KMS-11 (cell line): ENCODE data around the gene KHK.

Experiments used
- H2AFZ ChIP-seq: fragments of 200-600 bp; sonication (generic); 2 replicates; pipeline ENCODE4 v1.6.1; 2016; ENCODE audit warnings: antibody characterized with exemption, mixed run types, low read depth
- H3K27ac ChIP-seq: fragments of 200-600 bp; sonication (generic); 2 replicates; pipeline ENCODE4 v1.6.1; 2016; ENCODE audit warnings: mild to moderate bottlenecking, mixed run types
- H3K27me3 ChIP-seq: fragments of 200-600 bp; sonication (generic); 2 replicates; pipeline ENCODE4 v1.6.1; 2017; ENCODE audit warnings: mild to moderate bottlenecking, low read depth, mixed run types, moderate library complexity; ENCODE audit not compliant: insufficient read depth
- H3K36me3 ChIP-seq: fragments of 200-600 bp; sonication (generic); 2 replicates; pipeline ENCODE4 v1.6.1; 2017; ENCODE audit warnings: mild to moderate bottlenecking, mixed run types; ENCODE audit not compliant: insufficient read depth
- H3K4me1 ChIP-seq: fragments of 200-600 bp; sonication (generic); 2 replicates; pipeline ENCODE4 v1.6.1; 2016; ENCODE audit warnings: mild to moderate bottlenecking, low read depth, mixed run types; ENCODE audit not compliant: poor library complexity, severe bottlenecking
- H3K4me2 ChIP-seq: fragments of 200-600 bp; sonication (generic); 2 replicates; pipeline ENCODE4 v1.7.0; 2016; ENCODE audit warnings: mild to moderate bottlenecking, mixed run types
- H3K4me3 ChIP-seq: fragments of 200-600 bp; sonication (generic); IDR thresholded peaks from 2 replicates; pipeline ENCODE4 v1.6.1; 2017; ENCODE audit warnings: low read depth, low read length, mixed read lengths; ENCODE audit not compliant: insufficient read depth
- H3K79me2 ChIP-seq: fragments of 200-600 bp; sonication (generic); 2 replicates; pipeline ENCODE4 v1.6.1; 2016; ENCODE audit warnings: low read depth, mixed run types; ENCODE audit not compliant: insufficient read depth
- H3K9ac ChIP-seq: fragments of 200-600 bp; sonication (generic); 2 replicates; pipeline ENCODE4 v1.6.1; 2016; ENCODE audit warnings: mild to moderate bottlenecking, mixed run types
- H4K20me1 ChIP-seq: fragments of 200-600 bp; sonication (generic); 2 replicates; pipeline ENCODE4 v1.6.1; 2016; ENCODE audit warnings: mild to moderate bottlenecking, mixed run types; ENCODE audit not compliant: insufficient read depth
- TF ChIP-seq, protein P1 (sequence below): fragments of 200-600 bp; sonication (generic); conservative IDR thresholded peaks from 2 replicates; pipeline ENCODE4 v1.6.1; 2017; ENCODE audit warnings: low read depth, mild to moderate bottlenecking, antibody characterized with exemption, low read length, moderate library complexity, mixed read lengths

KHK gene

DNA sequence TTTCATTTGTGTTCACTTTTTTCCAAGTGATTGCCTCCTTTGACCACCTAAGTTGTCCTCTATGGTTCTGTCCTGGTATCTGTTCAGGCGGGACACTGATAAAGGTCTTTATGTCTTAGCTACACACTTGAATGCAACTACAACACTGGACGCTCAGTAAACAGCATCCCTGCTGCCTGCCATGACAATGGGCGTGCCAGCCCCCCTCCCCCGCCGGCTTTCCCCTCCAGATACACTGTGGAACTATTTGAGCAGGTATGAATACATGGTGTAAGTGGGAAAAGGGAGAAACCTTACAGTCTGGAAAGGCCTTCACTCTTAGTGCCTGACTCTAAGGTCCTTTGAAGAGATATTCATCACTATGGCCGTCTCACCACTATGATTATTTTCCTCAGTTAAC is 29.4 kb upstream of the KHK start:
- Histone ChIP-seq H4K20me1 (no peaks in the 10 kb centered on the region), H3K9ac (no peak overlapping the region), H3K4me2 (no peak overlapping the region), H3K4me1 (peaks cover 6% of the 10 kb centered on the region), H3K27ac (no peak overlapping the region), H3K27me3 (no peaks in the 10 kb centered on the region), H3K36me3 (no peaks in the 10 kb centered on the region), H3K4me3 (no peak overlapping the region), H3K79me2 (no peaks in the 10 kb centered on the region), H2AFZ (no peak overlapping the region)
- TF ChIP-seq, protein P1, sequence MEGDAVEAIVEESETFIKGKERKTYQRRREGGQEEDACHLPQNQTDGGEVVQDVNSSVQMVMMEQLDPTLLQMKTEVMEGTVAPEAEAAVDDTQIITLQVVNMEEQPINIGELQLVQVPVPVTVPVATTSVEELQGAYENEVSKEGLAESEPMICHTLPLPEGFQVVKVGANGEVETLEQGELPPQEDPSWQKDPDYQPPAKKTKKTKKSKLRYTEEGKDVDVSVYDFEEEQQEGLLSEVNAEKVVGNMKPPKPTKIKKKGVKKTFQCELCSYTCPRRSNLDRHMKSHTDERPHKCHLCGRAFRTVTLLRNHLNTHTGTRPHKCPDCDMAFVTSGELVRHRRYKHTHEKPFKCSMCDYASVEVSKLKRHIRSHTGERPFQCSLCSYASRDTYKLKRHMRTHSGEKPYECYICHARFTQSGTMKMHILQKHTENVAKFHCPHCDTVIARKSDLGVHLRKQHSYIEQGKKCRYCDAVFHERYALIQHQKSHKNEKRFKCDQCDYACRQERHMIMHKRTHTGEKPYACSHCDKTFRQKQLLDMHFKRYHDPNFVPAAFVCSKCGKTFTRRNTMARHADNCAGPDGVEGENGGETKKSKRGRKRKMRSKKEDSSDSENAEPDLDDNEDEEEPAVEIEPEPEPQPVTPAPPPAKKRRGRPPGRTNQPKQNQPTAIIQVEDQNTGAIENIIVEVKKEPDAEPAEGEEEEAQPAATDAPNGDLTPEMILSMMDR: no peak

DNA sequence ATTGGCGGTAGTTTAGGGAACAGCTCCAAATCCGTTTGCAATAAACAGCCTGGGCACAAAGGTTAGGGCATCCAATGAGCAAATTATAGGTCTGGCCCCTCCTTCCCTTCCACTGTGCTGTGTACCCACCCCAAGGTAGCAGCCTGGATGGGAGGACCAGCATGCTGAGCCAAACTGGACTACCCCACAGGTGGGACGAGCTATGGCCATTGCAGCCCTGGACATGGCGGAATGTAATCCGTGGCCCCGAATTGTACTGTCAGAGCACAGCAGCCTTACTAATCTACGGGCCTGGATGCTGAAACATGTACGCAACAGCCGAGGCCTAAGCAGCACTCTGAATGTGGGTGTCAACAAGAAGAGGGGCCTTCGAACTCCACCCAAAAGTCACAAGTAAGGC is 28.4 kb upstream of the KHK start:
- Histone ChIP-seq H3K27ac (no peak overlapping the region), H3K4me3 (no peak overlapping the region), H3K36me3 (no peaks in the 10 kb centered on the region), H3K79me2 (no peaks in the 10 kb centered on the region), H2AFZ (no peak overlapping the region), H3K4me2 (no peak overlapping the region), H4K20me1 (no peaks in the 10 kb centered on the region), H3K27me3 (no peaks in the 10 kb centered on the region), H3K4me1 (no peaks in the 10 kb centered on the region), H3K9ac (no peak overlapping the region)
- TF ChIP-seq, protein P1: no peak

DNA sequence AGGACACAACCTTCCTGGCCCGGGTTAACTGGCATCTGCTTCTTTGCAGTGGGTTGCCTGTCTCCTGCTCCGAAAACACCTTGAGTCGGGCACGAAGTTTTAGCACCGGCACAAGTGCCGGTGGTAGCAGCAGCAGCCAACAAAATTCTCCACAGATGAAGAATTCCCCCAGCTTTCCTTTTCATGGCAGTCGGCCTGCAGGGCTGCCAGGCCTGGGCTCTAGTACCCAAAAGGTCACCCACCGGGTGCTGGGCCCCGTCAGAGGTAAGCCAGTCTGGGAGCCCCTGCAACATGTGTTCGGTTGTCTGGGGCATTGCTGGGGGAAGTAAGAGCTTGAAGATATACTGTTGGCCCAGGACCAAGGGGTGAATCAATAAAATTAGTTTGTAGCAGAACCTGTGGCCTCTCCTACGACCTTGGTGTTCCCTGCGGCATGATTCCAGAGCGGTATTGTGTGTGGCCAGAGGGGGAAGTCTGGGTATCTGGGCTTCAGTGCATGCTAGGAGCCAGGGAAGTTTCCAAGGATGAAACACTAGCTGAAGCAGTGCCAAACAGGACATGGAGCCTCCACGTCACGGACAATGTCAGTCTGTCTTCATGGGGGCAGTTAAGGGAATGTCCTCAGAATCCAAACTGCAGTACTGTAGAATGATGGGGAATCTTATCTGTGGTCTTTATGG is 27.3 kb upstream of the KHK start:
- H3K36me3 ChIP-seq: no peaks in the 10 kb centered on the region
- TF ChIP-seq, protein P1: no peak
- H3K79me2 ChIP-seq: no peaks in the 10 kb centered on the region

DNA sequence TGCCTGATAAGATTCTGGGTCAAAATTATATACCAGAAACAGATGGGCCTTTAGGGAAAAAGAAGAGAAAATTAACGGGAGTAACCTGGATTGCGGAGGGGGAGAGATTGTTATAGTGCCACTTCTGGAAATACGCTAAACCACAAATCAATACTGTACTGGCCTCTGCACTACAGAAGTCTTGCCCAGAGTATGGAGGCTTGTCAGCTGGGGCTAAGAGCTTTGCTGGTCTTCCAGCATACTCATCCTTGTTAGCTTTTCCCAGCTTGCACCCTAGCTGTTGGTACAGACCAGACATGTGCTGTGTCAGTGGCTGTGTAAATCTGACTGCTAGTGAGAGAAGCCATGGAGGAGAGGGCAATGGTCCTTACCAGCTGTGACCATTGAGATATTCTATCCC is 26.2 kb upstream of the KHK start:
- no peak overlapping the region for H3K4me2 ChIP-seq
- H3K4me3 ChIP-seq: no peak overlapping the region
- H2AFZ ChIP-seq: no peak overlapping the region
- H3K27me3 ChIP-seq: no peaks in the 10 kb centered on the region
- no peaks in the 10 kb centered on the region for H3K79me2 ChIP-seq
- H3K4me1 ChIP-seq: no peaks in the 10 kb centered on the region
- no peaks in the 10 kb centered on the region for H3K36me3 ChIP-seq
- TF ChIP-seq, protein P1: no peak
- H3K27ac ChIP-seq: no peak overlapping the region
- no peaks in the 10 kb centered on the region for H4K20me1 ChIP-seq
- no peak overlapping the region for H3K9ac ChIP-seq

More for the DNA sequence above, 27.3 kb upstream of the KHK start:
- Histone ChIP-seq H3K9ac (no peak overlapping the region), H2AFZ (no peak overlapping the region), H3K4me2 (no peak overlapping the region), H3K27ac (no peak overlapping the region), H3K4me3 (no peak overlapping the region), H3K27me3 (no peaks in the 10 kb centered on the region), H4K20me1 (no peaks in the 10 kb centered on the region), H3K4me1 (no peaks in the 10 kb centered on the region)
